Neural cell (in vitro differentiated cells): ENCODE data around the gene SPATA32. TPM values are rescaled to one million over a fixed set of nuclear protein-coding genes. Genes with fewer than 3 reads are reported as not detected.

Experiments
- H2AFZ ChIP-seq: fragments of 200-600, 300-800 bp; sonication (generic), shearing (Covaris generic); 2 replicates; pipeline ENCODE4 v1.6.0; 2014; ENCODE audit warnings: low read depth, mild to moderate bottlenecking, antibody characterized with exemption, low read length, moderate library complexity
- H3F3A ChIP-seq: fragments of 200-600 bp; shearing (Covaris generic); 2 replicates; pipeline ENCODE4 v1.6.1; 2016; ENCODE audit warnings: mild to moderate bottlenecking, moderate library complexity, mixed read lengths, antibody characterized with exemption, low read length; ENCODE audit not compliant: insufficient read depth, poor library complexity, severe bottlenecking
- H3K27ac ChIP-seq: fragments of 200-600, 300-800 bp; sonication (generic), shearing (Covaris generic); 2 replicates; pipeline ENCODE4 v1.5.1; 2014; ENCODE audit warnings: mild to moderate bottlenecking, low read length, moderate library complexity
- H3K27me3 ChIP-seq: fragments of 300-800, 200-600 bp; sonication (generic), shearing (Covaris generic); 2 replicates; pipeline ENCODE4 v1.6.0; 2014; ENCODE audit warnings: mild to moderate bottlenecking, low read depth, low read length, moderate library complexity; ENCODE audit not compliant: insufficient read depth
- H3K36me3 ChIP-seq: fragments of 300-800, 200-600 bp; sonication (generic), shearing (Covaris generic); 2 replicates; pipeline ENCODE4 v1.5.1; 2014; ENCODE audit warnings: mild to moderate bottlenecking, antibody characterized with exemption, low read length, moderate library complexity; ENCODE audit not compliant: insufficient read depth
- H3K4me2 ChIP-seq: fragments of 300-800, 200-600 bp; sonication (generic), shearing (Covaris generic); 2 replicates; pipeline ENCODE4 v1.6.0; 2014; ENCODE audit warnings: mild to moderate bottlenecking, low read length
- H3K4me3 ChIP-seq: fragments of 300-800, 200-600 bp; sonication (generic), shearing (Covaris generic); 2 replicates; pipeline ENCODE4 v1.5.1; 2014; ENCODE audit warnings: mild to moderate bottlenecking, low read length, moderate library complexity
- H3K79me2 ChIP-seq: fragments of 200-600 bp; shearing (Covaris generic); replicated peaks from 2 replicates; pipeline ENCODE4 v1.6.0; 2014; ENCODE audit warnings: mild to moderate bottlenecking, low read length, moderate library complexity; ENCODE audit not compliant: insufficient read depth
- H3K9ac ChIP-seq: fragments of 300-800, 200-600 bp; sonication (generic), shearing (Covaris generic); 2 replicates; pipeline ENCODE4 v1.6.1; 2016; ENCODE audit warnings: mild to moderate bottlenecking, low read length, mixed read lengths
- H3K9me2 ChIP-seq: fragments of 200-600 bp; shearing (Covaris generic); 2 replicates; pipeline ENCODE4 v1.6.1; 2016; ENCODE audit warnings: mild to moderate bottlenecking, low read length, mixed read lengths; ENCODE audit not compliant: insufficient read depth
- H3K9me3 ChIP-seq: fragments of 200-600, 300-800 bp; sonication (generic), shearing (Covaris generic); 2 replicates; pipeline ENCODE4 v1.6.1; 2016; ENCODE audit warnings: mild to moderate bottlenecking, mixed run types, low read length, moderate library complexity, mixed read lengths
- H4K20me1 ChIP-seq: fragments of 200-600 bp; shearing (Covaris generic); 2 replicates; pipeline ENCODE4 v1.6.1; 2016; ENCODE audit warnings: mild to moderate bottlenecking, mixed run types; ENCODE audit not compliant: insufficient read depth
- EP300 ChIP-seq: fragments of 450-650 bp; conservative IDR thresholded peaks from 2 replicates; pipeline ENCODE4 v1.6.1; 2014; ENCODE audit warnings: antibody characterized with exemption, mild to moderate bottlenecking, moderate library complexity; ENCODE audit not compliant: poor library complexity, severe bottlenecking
- EZH2 ChIP-seq: fragments of 200-600, 300-800 bp; shearing (Covaris generic), sonication (generic); IDR thresholded peaks from 2 replicates; pipeline ENCODE4 v1.6.1; 2014; ENCODE audit warnings: antibody characterized with exemption, low read length, borderline replicate concordance, mild to moderate bottlenecking; ENCODE audit not compliant: insufficient read depth, poor library complexity, severe bottlenecking
- MXI1 ChIP-seq: fragments of 450-650 bp; conservative IDR thresholded peaks from 2 replicates; pipeline ENCODE4 v1.6.1; 2014; ENCODE audit warnings: antibody characterized with exemption, mild to moderate bottlenecking; ENCODE audit not compliant: poor library complexity, severe bottlenecking
- POLR2AphosphoS5 ChIP-seq: IDR thresholded peaks from 2 replicates; pipeline ENCODE4 v1.6.1; 2012
- RAD21 ChIP-seq: fragments of 450-650 bp; conservative IDR thresholded peaks from 2 replicates; pipeline ENCODE4 v1.6.1; 2014; ENCODE audit warnings: antibody characterized with exemption, mild to moderate bottlenecking, moderate library complexity
- SMC3 ChIP-seq: fragments of 450-650 bp; conservative IDR thresholded peaks from 2 replicates; pipeline ENCODE4 v1.6.1; 2014; ENCODE audit warnings: antibody characterized with exemption, mild to moderate bottlenecking, moderate library complexity; ENCODE audit not compliant: poor library complexity
- TAF1 ChIP-seq: IDR thresholded peaks from 2 replicates; pipeline ENCODE4 v1.6.1; 2012; ENCODE audit warnings: low read depth
- polyA plus RNA-seq: library from polyadenylated mRNA; depleted of rRNA; stranded (reverse); fragments of >200 nt; gene quantifications from 2 replicates; pipeline ENCODE4 v1.2.3, GENCODE V29; 2014
- TF ChIP-seq, protein P1 (sequence below): IDR thresholded peaks from 2 replicates; pipeline ENCODE4 v1.6.1; 2012; ENCODE audit warnings: borderline replicate concordance
- TF ChIP-seq, protein P2 (sequence below): fragments of 450-650 bp; IDR thresholded peaks from 2 replicates; pipeline ENCODE4 v1.5.1; 2014; ENCODE audit warnings: antibody characterized with exemption, mild to moderate bottlenecking, moderate library complexity; ENCODE audit not compliant: poor library complexity, severe bottlenecking

Gene SPATA32
- polyA plus RNA-seq, 1 donor from 2014 or later, result not detected

DNA sequence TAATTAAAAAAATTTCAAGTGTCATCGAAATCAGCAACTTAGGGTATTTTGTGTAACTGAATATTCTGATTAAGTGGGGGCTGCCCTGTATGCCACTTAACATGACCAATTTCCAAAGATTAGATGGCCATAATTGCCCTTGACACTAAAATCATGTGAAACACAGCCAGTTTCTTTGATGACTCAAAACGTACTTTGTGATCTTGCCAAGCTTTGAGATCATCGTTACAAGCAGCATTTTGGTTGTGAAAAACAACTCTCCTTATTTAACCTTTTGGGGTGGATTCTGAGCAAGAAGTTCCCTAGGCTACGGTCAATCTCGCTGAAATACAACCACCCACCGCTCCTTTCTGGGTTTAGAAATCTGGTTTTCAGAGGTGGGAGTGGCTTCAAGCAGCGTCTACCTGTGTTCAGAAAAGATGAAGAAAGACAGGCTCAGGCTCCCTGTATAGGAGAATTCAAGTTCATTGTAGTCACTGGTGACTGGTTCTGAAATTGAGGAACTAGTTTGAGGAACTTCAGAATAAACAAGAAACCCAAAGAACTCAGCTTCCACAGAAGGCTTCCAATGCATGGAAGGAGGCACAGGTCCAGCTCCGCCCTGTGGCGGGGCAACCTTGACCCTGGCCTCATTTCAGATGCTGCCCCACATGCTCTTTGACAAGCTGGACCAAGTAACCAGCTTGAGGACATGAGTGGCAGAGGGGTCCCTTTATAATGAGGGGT lies 45.6 kb upstream of the SPATA32 start:
- H3K79me2 ChIP-seq, result no peaks in the 10 kb centered on the region
- no peak overlapping the region for H3K4me2 ChIP-seq
- H3K4me3 ChIP-seq, result no peak overlapping the region
- no peak for TF ChIP-seq SMC3
- no peaks in the 10 kb centered on the region for H3K36me3 ChIP-seq
- no peak overlapping the region for H3K9ac ChIP-seq
- H3K9me3 ChIP-seq, result no peaks in the 10 kb centered on the region
- H3K27me3 ChIP-seq, result no peaks in the 10 kb centered on the region
- no peak overlapping the region for H2AFZ ChIP-seq
- no peaks in the 10 kb centered on the region for H3K9me2 ChIP-seq
- no peaks in the 10 kb centered on the region for H4K20me1 ChIP-seq
- H3F3A ChIP-seq, result no peaks in the 10 kb centered on the region
- H3K27ac ChIP-seq, result no peak overlapping the region

DNA sequence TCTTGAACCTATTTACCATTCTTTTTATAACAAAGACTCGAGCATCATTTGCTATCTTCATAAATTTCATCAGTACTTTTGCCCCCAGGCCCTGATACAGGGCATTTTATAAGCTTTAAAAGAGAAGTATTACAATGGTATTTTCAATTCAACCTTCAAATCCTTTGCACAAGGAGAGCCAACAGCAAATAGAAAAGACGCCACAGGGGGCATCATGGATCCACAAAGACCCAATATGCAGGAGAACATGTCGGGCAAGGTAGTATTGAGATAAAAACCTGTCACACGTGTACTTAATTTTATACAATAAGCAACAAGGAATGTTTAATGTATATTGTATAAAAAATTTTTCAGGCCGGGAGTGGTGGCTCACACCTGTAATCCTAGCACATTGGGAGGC lies 44.7 kb upstream of the SPATA32 start:
- no peaks in the 10 kb centered on the region for H3K27me3 ChIP-seq
- no peak overlapping the region for H3K4me3 ChIP-seq
- H3K79me2 ChIP-seq, result no peaks in the 10 kb centered on the region
- H3K36me3 ChIP-seq, result no peaks in the 10 kb centered on the region
- H2AFZ ChIP-seq, result no peak overlapping the region
- H3K9me3 ChIP-seq, result no peaks in the 10 kb centered on the region
- H3K9me2 ChIP-seq, result no peaks in the 10 kb centered on the region
- no peak overlapping the region for H3K27ac ChIP-seq
- H3K4me2 ChIP-seq, result no peak overlapping the region
- H4K20me1 ChIP-seq, result no peaks in the 10 kb centered on the region
- no peak overlapping the region for H3K9ac ChIP-seq
- H3F3A ChIP-seq, result no peaks in the 10 kb centered on the region
- no peak for TF ChIP-seq RAD21
- TF ChIP-seq TAF1, result no peak
- TF ChIP-seq, protein P1, sequence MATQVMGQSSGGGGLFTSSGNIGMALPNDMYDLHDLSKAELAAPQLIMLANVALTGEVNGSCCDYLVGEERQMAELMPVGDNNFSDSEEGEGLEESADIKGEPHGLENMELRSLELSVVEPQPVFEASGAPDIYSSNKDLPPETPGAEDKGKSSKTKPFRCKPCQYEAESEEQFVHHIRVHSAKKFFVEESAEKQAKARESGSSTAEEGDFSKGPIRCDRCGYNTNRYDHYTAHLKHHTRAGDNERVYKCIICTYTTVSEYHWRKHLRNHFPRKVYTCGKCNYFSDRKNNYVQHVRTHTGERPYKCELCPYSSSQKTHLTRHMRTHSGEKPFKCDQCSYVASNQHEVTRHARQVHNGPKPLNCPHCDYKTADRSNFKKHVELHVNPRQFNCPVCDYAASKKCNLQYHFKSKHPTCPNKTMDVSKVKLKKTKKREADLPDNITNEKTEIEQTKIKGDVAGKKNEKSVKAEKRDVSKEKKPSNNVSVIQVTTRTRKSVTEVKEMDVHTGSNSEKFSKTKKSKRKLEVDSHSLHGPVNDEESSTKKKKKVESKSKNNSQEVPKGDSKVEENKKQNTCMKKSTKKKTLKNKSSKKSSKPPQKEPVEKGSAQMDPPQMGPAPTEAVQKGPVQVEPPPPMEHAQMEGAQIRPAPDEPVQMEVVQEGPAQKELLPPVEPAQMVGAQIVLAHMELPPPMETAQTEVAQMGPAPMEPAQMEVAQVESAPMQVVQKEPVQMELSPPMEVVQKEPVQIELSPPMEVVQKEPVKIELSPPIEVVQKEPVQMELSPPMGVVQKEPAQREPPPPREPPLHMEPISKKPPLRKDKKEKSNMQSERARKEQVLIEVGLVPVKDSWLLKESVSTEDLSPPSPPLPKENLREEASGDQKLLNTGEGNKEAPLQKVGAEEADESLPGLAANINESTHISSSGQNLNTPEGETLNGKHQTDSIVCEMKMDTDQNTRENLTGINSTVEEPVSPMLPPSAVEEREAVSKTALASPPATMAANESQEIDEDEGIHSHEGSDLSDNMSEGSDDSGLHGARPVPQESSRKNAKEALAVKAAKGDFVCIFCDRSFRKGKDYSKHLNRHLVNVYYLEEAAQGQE, result no peak
- no peak for TF ChIP-seq SMC3
- TF ChIP-seq EP300, result no peak
- TF ChIP-seq MXI1, result no peak
- no peak for TF ChIP-seq EZH2
- TF ChIP-seq POLR2AphosphoS5, result no peak

DNA sequence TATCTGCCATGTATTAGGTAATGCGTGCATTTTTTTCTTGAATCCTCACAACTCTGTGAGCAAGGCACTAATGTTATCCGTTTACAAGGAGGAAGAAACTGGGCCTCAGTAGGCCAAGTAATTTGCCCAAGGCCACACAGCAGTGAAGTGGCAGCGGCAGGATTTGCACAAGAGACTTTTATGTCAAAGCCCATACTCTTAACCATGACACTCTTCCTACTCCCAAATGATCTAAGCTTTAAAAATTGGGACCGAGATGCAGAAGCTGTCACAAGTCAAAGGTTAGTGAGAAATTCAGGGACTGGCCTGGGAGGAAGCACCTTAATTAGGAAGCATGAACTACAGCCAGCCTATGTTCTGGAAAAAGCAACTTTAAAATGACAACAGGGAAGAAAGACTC lies 44.2 kb upstream of the SPATA32 start:
- H3K27ac ChIP-seq, result no peak overlapping the region
- no peaks in the 10 kb centered on the region for H4K20me1 ChIP-seq
- no peak overlapping the region for H3K9ac ChIP-seq
- H3K4me3 ChIP-seq, result no peak overlapping the region
- H3K36me3 ChIP-seq, result no peaks in the 10 kb centered on the region
- no peaks in the 10 kb centered on the region for H3K79me2 ChIP-seq
- H3F3A ChIP-seq, result no peaks in the 10 kb centered on the region
- no peaks in the 10 kb centered on the region for H3K9me2 ChIP-seq
- H3K27me3 ChIP-seq, result no peaks in the 10 kb centered on the region
- no peaks in the 10 kb centered on the region for H3K9me3 ChIP-seq
- no peak overlapping the region for H3K4me2 ChIP-seq
- no peak for TF ChIP-seq TAF1
- TF ChIP-seq, protein P2, sequence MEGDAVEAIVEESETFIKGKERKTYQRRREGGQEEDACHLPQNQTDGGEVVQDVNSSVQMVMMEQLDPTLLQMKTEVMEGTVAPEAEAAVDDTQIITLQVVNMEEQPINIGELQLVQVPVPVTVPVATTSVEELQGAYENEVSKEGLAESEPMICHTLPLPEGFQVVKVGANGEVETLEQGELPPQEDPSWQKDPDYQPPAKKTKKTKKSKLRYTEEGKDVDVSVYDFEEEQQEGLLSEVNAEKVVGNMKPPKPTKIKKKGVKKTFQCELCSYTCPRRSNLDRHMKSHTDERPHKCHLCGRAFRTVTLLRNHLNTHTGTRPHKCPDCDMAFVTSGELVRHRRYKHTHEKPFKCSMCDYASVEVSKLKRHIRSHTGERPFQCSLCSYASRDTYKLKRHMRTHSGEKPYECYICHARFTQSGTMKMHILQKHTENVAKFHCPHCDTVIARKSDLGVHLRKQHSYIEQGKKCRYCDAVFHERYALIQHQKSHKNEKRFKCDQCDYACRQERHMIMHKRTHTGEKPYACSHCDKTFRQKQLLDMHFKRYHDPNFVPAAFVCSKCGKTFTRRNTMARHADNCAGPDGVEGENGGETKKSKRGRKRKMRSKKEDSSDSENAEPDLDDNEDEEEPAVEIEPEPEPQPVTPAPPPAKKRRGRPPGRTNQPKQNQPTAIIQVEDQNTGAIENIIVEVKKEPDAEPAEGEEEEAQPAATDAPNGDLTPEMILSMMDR, result no peak
- TF ChIP-seq, protein P1, result no peak
- TF ChIP-seq EZH2, result no peak
- TF ChIP-seq SMC3, result no peak
- no peak for TF ChIP-seq RAD21
- TF ChIP-seq POLR2AphosphoS5, result no peak
- no peak for TF ChIP-seq MXI1
- TF ChIP-seq EP300, result no peak
- no peak overlapping the region for H2AFZ ChIP-seq
